Peyer's patch (tissue), 4 donors: ENCODE data around the gene PRM1.

Experiments used
- POLR2A ChIP-seq, 2 donors: fragments of 450-650 bp; IDR thresholded peaks; one replicate each; pipeline ENCODE4 v1.5.1; 2017; ENCODE audit warnings: antibody characterized with exemption in 2 of 2, mild to moderate bottlenecking in 2 of 2, moderate library complexity in 2 of 2
- TF ChIP-seq, protein P1 (sequence below), 6 experiments: fragments of 450-650 bp in 4 of 6; fragments of 200-600 bp in 2 of 6; sonication (generic) in 1 of 6; IDR thresholded peaks; one replicate each; pipeline ENCODE4 v1.5.1; 2017 to 2019; ENCODE audit warnings: antibody characterized with exemption in 6 of 6, mild to moderate bottlenecking in 3 of 6, moderate library complexity in 1 of 6

DNA sequence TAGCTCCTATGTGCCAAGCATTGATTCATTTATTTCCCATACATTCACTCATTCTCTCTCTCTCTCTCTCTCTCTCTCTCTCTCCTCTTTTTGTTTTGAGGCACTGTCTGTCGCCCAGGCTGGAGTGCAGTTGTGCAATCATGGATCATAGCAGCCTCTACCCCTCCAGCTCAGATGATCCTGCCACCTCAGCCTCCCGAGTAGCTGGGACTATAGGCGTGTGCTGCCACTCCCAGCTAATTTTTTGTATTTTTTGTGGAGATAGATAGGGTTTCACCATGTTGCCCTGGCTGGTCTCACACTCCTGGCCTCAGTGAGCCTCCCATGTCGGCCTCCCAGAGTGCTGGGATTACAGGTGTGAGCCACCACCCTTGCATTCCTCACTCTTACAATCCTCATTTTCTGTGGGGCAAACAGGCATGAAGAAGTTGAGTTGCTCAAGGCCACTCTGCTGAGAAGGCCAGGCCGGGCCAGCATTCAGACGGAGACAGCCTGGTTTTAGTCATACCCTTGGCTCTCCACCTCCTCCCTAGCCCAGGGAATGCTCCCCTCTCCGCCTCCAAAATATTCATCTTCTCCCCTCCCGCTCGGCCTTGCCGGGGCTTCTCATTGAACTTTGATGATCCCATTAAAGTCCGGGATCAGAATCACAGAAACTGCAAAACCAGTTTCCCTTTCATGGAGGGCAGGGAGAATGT lies 4.1 kb downstream of the PRM1 start:
- TF ChIP-seq, protein P1, sequence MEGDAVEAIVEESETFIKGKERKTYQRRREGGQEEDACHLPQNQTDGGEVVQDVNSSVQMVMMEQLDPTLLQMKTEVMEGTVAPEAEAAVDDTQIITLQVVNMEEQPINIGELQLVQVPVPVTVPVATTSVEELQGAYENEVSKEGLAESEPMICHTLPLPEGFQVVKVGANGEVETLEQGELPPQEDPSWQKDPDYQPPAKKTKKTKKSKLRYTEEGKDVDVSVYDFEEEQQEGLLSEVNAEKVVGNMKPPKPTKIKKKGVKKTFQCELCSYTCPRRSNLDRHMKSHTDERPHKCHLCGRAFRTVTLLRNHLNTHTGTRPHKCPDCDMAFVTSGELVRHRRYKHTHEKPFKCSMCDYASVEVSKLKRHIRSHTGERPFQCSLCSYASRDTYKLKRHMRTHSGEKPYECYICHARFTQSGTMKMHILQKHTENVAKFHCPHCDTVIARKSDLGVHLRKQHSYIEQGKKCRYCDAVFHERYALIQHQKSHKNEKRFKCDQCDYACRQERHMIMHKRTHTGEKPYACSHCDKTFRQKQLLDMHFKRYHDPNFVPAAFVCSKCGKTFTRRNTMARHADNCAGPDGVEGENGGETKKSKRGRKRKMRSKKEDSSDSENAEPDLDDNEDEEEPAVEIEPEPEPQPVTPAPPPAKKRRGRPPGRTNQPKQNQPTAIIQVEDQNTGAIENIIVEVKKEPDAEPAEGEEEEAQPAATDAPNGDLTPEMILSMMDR (IDR thresholded peaks at IDR 0.05), result no peak
- no peak for TF ChIP-seq POLR2A (IDR thresholded peaks at IDR 0.05)
